ENCODE results near the gene CREB5. TPM values are rescaled to one million over a fixed set of nuclear protein-coding genes. Genes with fewer than 3 reads are reported as not detected.

The CREB5 gene
- total RNA-seq, 1 experiment from 2014 or later, result 0.49 TPM

DNA sequence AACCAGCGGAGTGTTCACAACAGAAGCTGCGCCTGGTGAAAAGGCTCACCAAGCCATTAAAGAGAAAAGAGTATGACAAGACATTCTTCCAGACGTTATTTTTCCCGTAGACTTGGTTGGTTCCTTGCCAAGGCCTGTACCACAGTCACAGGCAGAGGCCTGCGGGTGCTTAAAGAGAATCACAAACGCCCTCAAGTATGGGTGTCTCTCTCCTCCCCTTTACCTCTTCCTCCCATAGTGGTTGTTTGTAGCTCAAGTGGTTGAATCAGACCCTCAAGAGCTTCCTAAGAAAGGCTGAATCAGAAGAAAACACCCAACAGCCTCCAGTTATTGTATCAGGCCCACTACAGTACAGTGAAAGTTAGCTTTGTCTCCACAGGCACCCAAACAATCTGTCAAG is 169.0 kb downstream of the CREB5 start (continued):
- TF ChIP-seq, protein P1, sequence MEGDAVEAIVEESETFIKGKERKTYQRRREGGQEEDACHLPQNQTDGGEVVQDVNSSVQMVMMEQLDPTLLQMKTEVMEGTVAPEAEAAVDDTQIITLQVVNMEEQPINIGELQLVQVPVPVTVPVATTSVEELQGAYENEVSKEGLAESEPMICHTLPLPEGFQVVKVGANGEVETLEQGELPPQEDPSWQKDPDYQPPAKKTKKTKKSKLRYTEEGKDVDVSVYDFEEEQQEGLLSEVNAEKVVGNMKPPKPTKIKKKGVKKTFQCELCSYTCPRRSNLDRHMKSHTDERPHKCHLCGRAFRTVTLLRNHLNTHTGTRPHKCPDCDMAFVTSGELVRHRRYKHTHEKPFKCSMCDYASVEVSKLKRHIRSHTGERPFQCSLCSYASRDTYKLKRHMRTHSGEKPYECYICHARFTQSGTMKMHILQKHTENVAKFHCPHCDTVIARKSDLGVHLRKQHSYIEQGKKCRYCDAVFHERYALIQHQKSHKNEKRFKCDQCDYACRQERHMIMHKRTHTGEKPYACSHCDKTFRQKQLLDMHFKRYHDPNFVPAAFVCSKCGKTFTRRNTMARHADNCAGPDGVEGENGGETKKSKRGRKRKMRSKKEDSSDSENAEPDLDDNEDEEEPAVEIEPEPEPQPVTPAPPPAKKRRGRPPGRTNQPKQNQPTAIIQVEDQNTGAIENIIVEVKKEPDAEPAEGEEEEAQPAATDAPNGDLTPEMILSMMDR (IDR thresholded peaks at IDR 0.05 in 2 of 3, conservative IDR thresholded peaks at IDR 0.05 in 1 of 3; ENCODE audit: borderline replicate concordance in 1 of 3, insufficient read depth in 1 of 3, low read depth in 2 of 3, low read length in 2 of 3), result no peak
- TF ChIP-seq JUND (IDR thresholded peaks at IDR 0.05) (no peak), ZBTB33 (IDR thresholded peaks at IDR 0.05; ENCODE audit: extremely low read depth, insufficient replicate concordance, low read length) (no peak), CEBPB (IDR thresholded peaks at IDR 0.05; ENCODE audit: low read depth) (no peak), EZH2 (IDR thresholded peaks at IDR 0.05) (no peak), CBX3 (IDR thresholded peaks at IDR 0.05; ENCODE audit: low read depth) (no peak)

DNA sequence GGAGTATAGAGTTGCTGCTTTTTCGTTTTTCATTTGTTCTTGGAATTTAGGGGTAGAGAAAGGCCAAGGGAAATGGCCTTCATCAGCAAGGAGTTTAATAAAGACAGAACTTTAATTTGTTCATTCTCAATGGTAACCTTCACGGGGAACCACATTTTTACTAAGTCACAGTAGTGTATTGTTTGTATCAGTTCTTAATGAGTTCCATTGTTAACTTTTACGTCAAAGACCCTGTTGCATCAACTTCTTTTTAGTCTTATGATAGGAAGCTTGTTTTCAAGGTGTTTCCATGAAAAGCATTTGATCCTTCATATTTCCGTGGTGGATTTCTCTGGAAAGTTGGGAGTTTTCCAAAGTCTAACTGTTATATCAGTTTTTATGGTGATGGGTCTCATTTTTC is 169.9 kb downstream of the CREB5 start:
- no peak overlapping the region for H3K9ac ChIP-seq (ENCODE audit: low read length)
- ChIA-PET RAD21 (ENCODE audit: low non-redundant PET in 1 of 2, low total read pairs in 2 of 2, uncharacterized antibody in 2 of 2, unreplicated experiment in 2 of 2) (no interaction called here), POLR2A (no interaction called here), CTCF (no interaction called here)
- no peaks in the 10 kb centered on the region for H3K79me2 ChIP-seq (ENCODE audit: insufficient read depth, low read length)
- H3K36me3 ChIP-seq (ENCODE audit: control insufficient read depth in 1 of 2, insufficient read depth in 2 of 2, low read length in 2 of 2), result no peaks in the 10 kb centered on the region
- 0 out of 4 replicates have a peak, but pooled peaks cover 1 to 2% of the 10 kb centered on the region in 2 experiments for H3K4me1 ChIP-seq (ENCODE audit: control insufficient read depth in 1 of 2, insufficient read depth in 2 of 2, low read length in 2 of 2)
- no peak overlapping the region for H2AFZ ChIP-seq (ENCODE audit: low read depth, low read length, poor library complexity, severe bottlenecking)
- peaks cover 58% of the 10 kb centered on the region for H3K27me3 ChIP-seq (ENCODE audit: insufficient read depth, low read length)
- H3K4me3 ChIP-seq (replicated peaks in 1 of 2; ENCODE audit: low read depth in 1 of 2, low read length in 2 of 2), result no peak overlapping the region
- H3K9me3 ChIP-seq (ENCODE audit: control insufficient read depth in 1 of 2, insufficient read depth in 1 of 2, low read depth in 1 of 2, low read length in 2 of 2), result no peaks in the 10 kb centered on the region
- intact Hi-C loops (cut with micrococcal nuclease), result no loop called here
- no peak overlapping the region for H3K4me2 ChIP-seq (ENCODE audit: low read length)
- BruUV-seq (replicated peaks), result no TSS peak
- ATAC-seq, result no peak
- DNase-seq (ENCODE audit: low read depth, low spot score), result no peak
- no peak overlapping the region for H3K27ac ChIP-seq (ENCODE audit: low read depth, low read length)
- no peaks in the 10 kb centered on the region for H3K9me2 ChIP-seq (ENCODE audit: insufficient read depth)
- H4K20me1 ChIP-seq (ENCODE audit: insufficient read depth), result no peaks in the 10 kb centered on the region
- no peak for TF ChIP-seq EGR1 (IDR thresholded peaks at IDR 0.05; ENCODE audit: low read depth)
- TF ChIP-seq ZBTB33 (IDR thresholded peaks at IDR 0.05; ENCODE audit: extremely low read depth, insufficient replicate concordance, low read length), result no peak
- no peak for TF ChIP-seq SRF (IDR thresholded peaks at IDR 0.05; ENCODE audit: low read depth)
- no peak for TF ChIP-seq JUND (IDR thresholded peaks at IDR 0.05)
- TF ChIP-seq EZH2 (IDR thresholded peaks at IDR 0.05), result no peak
- no peak for TF ChIP-seq FOSL1 (IDR thresholded peaks at IDR 0.05; ENCODE audit: low read depth)
- TF ChIP-seq POLR2AphosphoS5 (IDR thresholded peaks at IDR 0.05; ENCODE audit: low read depth, low read length), result no peak
- no peak for TF ChIP-seq MAX (IDR thresholded peaks at IDR 0.05)
- TF ChIP-seq EZH2phosphoT487 (IDR thresholded peaks at IDR 0.05; ENCODE audit: borderline replicate concordance), result no peak
- no peak for TF ChIP-seq YY1 (IDR thresholded peaks at IDR 0.05; ENCODE audit: extremely low read depth, insufficient replicate concordance, low read depth, low read length)
- TF ChIP-seq, protein P1 (IDR thresholded peaks at IDR 0.05 in 2 of 3, conservative IDR thresholded peaks at IDR 0.05 in 1 of 3; ENCODE audit: borderline replicate concordance in 1 of 3, insufficient read depth in 1 of 3, low read depth in 2 of 3, low read length in 2 of 3), result no peak
- no peak for TF ChIP-seq POLR2A (IDR thresholded peaks at IDR 0.05; ENCODE audit: borderline replicate concordance, extremely low read depth, insufficient read depth, insufficient read length)
- TF ChIP-seq CEBPB (IDR thresholded peaks at IDR 0.05; ENCODE audit: low read depth), result no peak
- no peak for TF ChIP-seq ZFX (IDR thresholded peaks at IDR 0.05)
- no peak for TF ChIP-seq SIN3A (IDR thresholded peaks at IDR 0.05; ENCODE audit: low read depth)
- no peak for TF ChIP-seq TCF7L2 (IDR thresholded peaks at IDR 0.05; ENCODE audit: borderline replicate concordance, extremely low read depth, insufficient read depth, insufficient read length)
